Neural cell (in vitro differentiated cells): Measurements from ENCODE around the gene UMAD1.

Source experiments
- CTCF ChIP-seq: fragments of 450-650 bp; IDR thresholded peaks from 2 replicates; pipeline ENCODE4 v1.5.1; 2014; ENCODE audit warnings: antibody characterized with exemption, mild to moderate bottlenecking, moderate library complexity; ENCODE audit not compliant: poor library complexity, severe bottlenecking
- REST ChIP-seq: IDR thresholded peaks from 2 replicates; pipeline ENCODE4 v1.6.1; 2012; ENCODE audit warnings: borderline replicate concordance
- SMC3 ChIP-seq: fragments of 450-650 bp; conservative IDR thresholded peaks from 2 replicates; pipeline ENCODE4 v1.6.1; 2014; ENCODE audit warnings: antibody characterized with exemption, mild to moderate bottlenecking, moderate library complexity; ENCODE audit not compliant: poor library complexity

- TF ChIP-seq CTCF (no peak), REST (no peak), SMC3 (no peak)
These were observed 203.4 kb downstream of the UMAD1 start for GRCh38 chr7:7843972-7844371.
